GM21529 (cell line): ENCODE data around the gene MEOX2.

Experiments
- ATAC-seq: cut with Tn5 transposase; IDR thresholded peaks from one replicate; pipeline ENCODE4 v1.9.1; 2021; ENCODE audit not compliant: unreplicated experiment

The MEOX2 gene

GRCh38 chr7:15681631-15682030 is 4.9 kb downstream of the MEOX2 start:
- ATAC-seq = no peak

DNA sequence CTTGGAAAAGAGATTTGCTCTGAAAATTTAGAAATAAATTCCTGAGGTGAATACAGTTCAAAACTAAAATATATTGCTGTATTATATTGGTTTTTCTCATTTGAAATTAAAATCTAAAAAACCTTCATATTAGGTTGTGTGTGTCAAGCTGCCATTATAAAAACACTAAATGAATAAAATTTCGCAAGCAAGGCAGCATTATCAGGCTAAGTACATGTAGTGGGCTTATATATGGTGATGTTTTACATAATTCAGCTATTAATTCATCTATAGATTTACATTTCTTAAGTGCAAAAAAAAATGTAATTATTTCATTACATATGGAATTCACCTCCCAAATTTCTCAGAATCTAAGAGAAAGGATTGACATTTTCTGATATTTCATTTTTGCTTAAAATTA is 5.3 kb downstream of the MEOX2 start:
- no peak for ATAC-seq

- ATAC-seq = no peak
Observed at GRCh38 chr7:15680446-15680845, 6.0 kb downstream of the MEOX2 start.

GRCh38 chr7:15679306-15679705 is 7.2 kb downstream of the MEOX2 start:
- ATAC-seq = no peak

DNA sequence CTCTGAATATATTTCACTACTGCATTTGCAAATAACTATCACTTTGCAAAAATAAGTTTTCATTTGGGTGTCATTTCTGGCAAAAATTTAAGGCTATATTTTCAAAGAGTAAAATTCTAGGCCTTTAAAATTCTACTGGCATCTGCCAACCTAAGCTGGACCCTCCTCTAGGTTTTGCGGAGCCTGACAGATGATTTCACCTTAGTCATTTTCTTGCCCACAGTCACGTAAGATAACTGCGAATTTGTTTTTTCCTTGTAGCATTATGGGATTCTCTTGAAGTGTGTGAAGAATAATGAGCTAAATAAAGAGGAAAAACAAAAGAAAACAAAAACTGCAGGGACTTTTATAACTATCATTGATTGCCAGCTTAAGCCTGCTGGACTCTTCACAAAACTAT is 7.8 kb downstream of the MEOX2 start:
- ATAC-seq = no peak

GRCh38 chr7:15675379-15675778 is 11.1 kb downstream of the MEOX2 start:
- ATAC-seq = no peak

DNA sequence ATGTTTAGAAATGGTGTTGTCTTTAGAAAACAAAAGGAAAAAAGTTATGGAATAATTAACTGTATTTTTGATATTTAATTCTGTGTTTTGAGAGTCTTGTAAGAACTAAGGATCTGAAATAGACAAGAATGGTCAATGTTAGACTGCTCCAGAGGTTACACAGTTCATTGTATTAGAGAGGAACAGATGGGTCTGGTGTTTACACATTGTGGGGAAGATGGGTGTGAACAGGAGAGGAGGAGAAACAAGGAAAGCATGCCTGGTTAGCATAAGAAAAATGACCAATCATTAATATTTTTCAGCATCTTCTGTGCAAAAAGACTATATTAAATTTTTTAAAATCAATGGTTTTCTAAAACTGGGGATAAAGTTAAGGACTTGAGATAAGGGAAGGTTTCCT is 11.9 kb downstream of the MEOX2 start:
- no peak for ATAC-seq

- no peak for ATAC-seq
Observed at GRCh38 chr7:15669443-15670090, 16.9 kb downstream of the MEOX2 start.

- no peak for ATAC-seq
Observed at GRCh38 chr7:15667991-15668390, 18.5 kb downstream of the MEOX2 start.

DNA sequence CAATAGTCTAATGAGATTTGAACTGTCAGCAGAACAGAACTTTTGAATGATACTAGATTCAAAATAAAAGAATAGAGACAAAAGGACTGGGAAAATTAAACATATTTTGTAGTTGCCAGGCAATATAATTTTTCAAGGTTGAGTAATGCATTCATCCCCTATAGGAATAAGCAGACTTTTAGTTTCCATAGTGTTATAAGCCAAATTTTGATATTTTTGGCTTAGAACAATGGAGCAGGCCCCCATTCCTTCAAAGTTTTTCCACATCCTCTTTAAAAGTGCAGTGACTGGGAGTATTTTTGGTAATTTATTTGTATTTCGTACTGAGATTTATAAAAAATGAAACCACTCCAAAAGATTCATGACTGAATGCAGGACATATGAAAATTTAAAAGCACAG is 24.0 kb downstream of the MEOX2 start:
- ATAC-seq = no peak

GRCh38 chr7:15658247-15658646 is 28.2 kb downstream of the MEOX2 start:
- no peak for ATAC-seq

DNA sequence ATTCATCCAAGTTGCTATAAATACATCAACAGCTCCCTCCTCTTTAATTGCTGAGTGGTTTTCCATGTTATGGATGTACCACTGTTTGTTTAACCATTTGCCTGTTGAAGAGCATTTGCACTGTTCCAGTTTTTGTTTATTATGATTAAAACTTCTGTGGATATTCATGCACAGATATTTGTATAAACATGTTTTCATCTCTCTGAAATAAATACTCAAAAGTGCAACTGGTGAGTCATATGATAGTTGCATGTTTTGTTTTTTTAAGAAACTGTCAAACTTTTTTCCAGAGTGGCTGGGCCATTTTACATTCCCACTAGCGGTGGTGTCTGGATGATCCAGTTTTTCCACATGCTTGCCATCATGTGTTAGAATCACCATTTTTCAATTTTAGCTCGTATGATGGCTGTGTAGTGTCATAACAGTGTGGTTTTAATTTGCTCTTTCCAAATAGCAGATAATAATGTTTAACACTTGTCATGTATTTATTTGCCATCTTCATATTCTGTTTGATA is 33.6 kb downstream of the MEOX2 start:
- no peak for ATAC-seq

DNA sequence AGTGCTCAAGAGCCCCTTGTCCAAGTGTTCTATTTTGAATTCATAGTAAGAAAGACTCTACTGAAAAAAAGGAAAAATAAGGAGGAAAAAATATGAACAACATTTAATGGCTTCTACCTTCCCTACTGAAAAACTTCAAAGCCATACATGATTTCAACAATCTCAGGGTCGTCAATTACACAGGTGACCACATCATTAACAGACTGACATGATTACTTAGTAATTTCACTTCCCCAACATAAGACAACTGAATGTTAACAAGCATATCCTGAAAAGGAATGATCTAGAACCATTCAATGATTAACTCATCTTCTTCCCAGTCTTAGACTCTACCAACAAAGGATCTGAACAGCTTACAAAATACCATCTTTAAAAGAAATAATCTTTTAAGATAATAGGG is 34.8 kb downstream of the MEOX2 start:
- no peak for ATAC-seq

DNA sequence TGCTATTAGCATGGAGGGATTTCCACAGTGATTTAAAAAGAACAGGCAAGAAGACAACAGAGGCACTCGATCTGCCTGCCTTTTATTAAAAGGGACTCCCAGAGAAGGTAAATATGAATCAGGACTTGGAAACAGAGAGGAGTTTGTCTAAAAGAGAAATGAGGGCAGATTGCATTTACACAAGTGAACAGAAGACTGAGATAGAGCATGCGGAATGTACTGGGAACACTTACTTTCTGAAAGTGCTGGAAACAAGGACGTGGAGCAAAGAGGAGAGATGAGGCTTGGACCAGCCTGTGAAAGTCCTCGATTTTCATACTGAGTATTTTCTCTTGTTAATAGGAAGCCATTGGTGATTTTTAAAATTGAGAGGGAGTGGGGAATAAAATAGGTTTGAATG is 35.7 kb downstream of the MEOX2 start:
- no peak for ATAC-seq

- no peak for ATAC-seq
Observed at GRCh38 chr7:15648461-15648961, 38.0 kb downstream of the MEOX2 start.

- no peak for ATAC-seq
Observed at GRCh38 chr7:15647309-15647708, 39.2 kb downstream of the MEOX2 start.

GRCh38 chr7:15643000-15643705 is 43.3 kb downstream of the MEOX2 start:
- no peak for ATAC-seq

DNA sequence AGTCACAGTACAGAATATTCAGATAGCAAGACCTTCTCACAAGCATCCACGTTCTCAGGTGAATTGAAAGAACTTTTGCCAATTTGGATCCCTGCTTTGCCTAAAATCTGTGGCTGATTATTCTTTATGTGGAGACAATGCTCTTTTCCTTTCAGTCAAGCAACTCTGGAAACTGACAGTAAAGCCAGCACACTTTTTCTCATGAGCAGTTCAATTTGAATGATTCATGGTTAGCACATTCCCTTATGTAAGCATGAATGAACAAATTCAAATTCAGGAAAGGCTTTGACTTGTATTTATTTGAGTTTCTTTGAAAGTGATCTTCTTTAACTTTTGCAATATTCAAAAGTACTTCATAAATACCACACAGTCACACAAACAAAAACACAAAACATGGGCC is 57.6 kb downstream of the MEOX2 start:
- no peak for ATAC-seq

DNA sequence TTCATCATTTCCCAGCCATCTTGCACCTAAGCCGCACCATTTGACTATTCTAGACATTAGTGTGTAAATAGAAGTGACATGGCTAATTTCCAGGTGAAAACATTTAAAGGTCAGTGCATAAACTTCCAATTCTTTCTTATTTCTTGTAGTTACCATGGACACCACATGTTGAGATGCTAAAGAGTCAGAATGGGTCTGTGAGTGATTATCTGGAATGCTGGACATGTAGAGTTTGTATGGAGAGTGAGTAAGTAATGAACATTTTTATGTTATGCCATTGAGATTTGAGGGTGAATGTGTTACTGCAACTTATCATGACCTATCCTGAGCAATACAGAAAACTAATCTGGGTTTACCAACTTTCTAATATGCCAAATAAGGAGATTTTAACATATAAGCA is 60.4 kb downstream of the MEOX2 start:
- no peak for ATAC-seq

DNA sequence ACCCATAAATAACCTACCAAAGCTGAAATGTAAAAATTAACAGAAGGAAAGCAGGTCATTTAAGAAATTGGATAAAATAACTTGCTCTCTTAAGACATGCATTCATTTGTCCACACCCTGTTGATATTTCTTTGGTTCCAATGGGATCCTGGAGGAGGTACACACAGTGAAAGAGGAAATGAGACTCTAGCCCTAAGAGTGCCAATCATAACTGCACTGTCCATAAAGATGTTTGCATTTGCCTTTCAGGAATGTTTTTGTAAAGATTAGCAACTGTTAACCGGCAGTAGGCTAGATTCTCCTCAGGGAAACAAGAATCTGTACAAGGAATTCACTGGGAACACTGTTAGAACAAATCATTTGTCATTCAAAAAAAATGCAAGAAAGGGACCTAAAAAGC is 61.0 kb downstream of the MEOX2 start:
- ATAC-seq = no peak

DNA sequence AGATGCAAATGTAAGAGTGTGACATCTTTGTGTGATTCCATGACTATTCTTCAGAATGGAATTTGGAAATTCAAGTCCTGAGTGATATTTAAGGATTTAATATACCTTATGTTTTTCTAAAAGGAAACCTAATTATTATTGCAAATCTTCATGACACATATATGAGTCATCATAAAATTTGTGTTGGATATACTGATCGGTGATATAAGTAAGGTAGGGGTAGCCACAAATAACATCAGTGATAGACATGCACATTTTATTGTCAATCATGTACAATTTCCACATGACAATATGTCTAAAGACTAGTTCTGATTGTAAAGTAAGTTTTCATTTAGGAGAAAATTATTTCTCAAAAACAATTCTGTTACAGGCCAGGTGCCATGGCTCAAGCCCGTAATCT is 65.0 kb downstream of the MEOX2 start:
- ATAC-seq = no peak

GRCh38 chr7:15620491-15621185 is 65.8 kb downstream of the MEOX2 start:
- no peak for ATAC-seq
